Immature natural killer cell (primary cell): ENCODE results near the gene APCDD1L. TPM values are rescaled to one million over a fixed set of nuclear protein-coding genes. Genes with fewer than 3 reads are reported as not detected.

Experiments
- DNase-seq, 3 donors: peaks; one replicate each; pipeline ENCODE4 v3.0.0; 2022; ENCODE audit warnings: mixed read lengths in 1 of 3
- H3K27ac Mint-ChIP-seq, 6 donors: one replicate each; pipeline ENCODE4 v1.8.0; 2020; ENCODE audit warnings: mixed read lengths in 6 of 6, mild to moderate bottlenecking in 5 of 6, inconsistent platforms in 4 of 6, moderate library complexity in 3 of 6
- H3K27me3 Mint-ChIP-seq, 3 donors: one replicate each; pipeline ENCODE4 v1.8.0; 2020 to 2021; ENCODE audit warnings: low read depth in 3 of 3, mild to moderate bottlenecking in 3 of 3, mixed read lengths in 3 of 3, moderate library complexity in 3 of 3, inconsistent platforms in 1 of 3
- H3K36me3 Mint-ChIP-seq, 3 donors: one replicate each; pipeline ENCODE4 v1.8.0; 2020; ENCODE audit warnings: mixed read lengths in 3 of 3, inconsistent platforms in 2 of 3, mild to moderate bottlenecking in 2 of 3
- H3K4me1 Mint-ChIP-seq, 2 donors: one replicate each; pipeline ENCODE4 v1.8.0; 2020; ENCODE audit warnings: inconsistent platforms in 2 of 2, mild to moderate bottlenecking in 2 of 2, mixed read lengths in 2 of 2, moderate library complexity in 1 of 2
- H3K4me3 Mint-ChIP-seq, 5 donors: one replicate each; pipeline ENCODE4 v1.8.0; 2020; ENCODE audit warnings: mild to moderate bottlenecking in 5 of 5, mixed read lengths in 5 of 5, inconsistent platforms in 3 of 5, moderate library complexity in 3 of 5
- H3K9me3 Mint-ChIP-seq, 6 donors: one replicate each; pipeline ENCODE4 v1.8.0; 2020; ENCODE audit warnings: mild to moderate bottlenecking in 6 of 6, mixed read lengths in 6 of 6, inconsistent platforms in 4 of 6, moderate library complexity in 3 of 6
- polyA plus RNA-seq, 3 donors: library from polyadenylated mRNA; unstranded; fragments of 300-500 nt; fragmentation: Illumina TruSeq; gene quantifications; one replicate each; pipeline ENCODE4 v1.2.3, GENCODE V29; 2021

The APCDD1L gene
- polyA plus RNA-seq, 3 donors from 2014 or later, result not detected

DNA sequence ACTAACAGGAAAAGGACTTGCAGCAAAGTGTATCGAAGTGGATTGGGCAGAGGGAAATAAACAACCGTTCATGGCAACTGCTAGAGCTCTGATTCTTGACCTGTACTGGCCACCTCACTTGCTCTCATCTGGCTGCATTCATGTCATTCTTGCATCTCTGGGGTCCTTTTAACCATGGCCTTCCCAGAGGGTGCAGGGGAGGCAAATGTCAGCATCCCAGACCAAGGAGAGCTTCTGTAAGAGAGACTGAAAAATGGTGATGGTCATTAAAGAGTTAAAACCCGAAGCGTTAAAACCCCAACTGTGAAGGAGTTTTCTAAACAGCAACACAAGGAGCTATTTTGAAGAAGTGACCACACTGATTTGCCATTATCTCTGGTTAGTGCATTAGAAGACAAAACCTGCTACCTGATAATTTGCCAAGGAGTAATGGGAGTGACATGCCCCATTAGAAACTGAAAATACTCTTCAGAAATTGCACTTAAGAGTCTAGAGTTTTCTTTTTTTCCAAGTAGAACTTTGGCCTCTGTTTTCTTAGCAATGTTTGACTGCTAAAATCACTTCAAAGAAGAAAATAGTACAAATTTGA lies 62.4 kb downstream of the APCDD1L start:
- Mint-ChIP-seq H3K27ac (peak overlapping the region in 3 of 6 donors; percentile 9 to 42 (median 28)), H3K27me3 (peaks cover 0 to 1% (median 0%) of the 10 kb centered on the region in 3 donors), H3K36me3 (peaks cover 0 to 15% (median 8%) of the 10 kb centered on the region in 3 donors), H3K4me3 (no peak overlapping the region), H3K9me3 (no peaks in the 10 kb centered on the region), H3K4me1 (peaks cover 12 to 19% of the 10 kb centered on the region in 2 donors)
- DNase-seq, result no peak

DNA sequence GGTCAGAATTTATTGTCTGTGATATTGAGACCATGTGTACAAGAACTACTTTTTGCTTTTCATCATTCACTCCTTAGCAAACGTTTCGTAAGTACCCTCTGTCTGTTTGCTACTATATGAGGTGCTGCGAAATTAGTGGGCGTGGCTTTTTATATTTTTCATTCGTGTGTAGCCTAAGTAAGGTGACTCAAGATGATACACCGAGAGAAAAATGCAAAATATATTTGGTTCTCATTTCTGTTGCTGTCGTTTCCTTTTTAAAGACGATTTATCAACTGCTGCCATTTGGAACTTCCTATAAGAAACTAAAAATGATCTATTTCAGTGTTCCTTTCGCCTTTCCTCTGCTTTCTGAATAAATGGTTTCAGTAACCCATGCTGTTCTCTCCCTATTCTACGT lies 64.9 kb downstream of the APCDD1L start:
- no peak for DNase-seq
- Mint-ChIP-seq H3K9me3 (no peaks in the 10 kb centered on the region), H3K4me1 (peaks cover 12 to 19% of the 10 kb centered on the region in 2 donors), H3K4me3 (no peak overlapping the region), H3K27ac (peak overlapping the region in 1 of 6 donors; percentile 4), H3K36me3 (peaks cover 5 to 11% (median 8%) of the 10 kb centered on the region in 3 donors), H3K27me3 (peaks cover 0 to 3% (median 1%) of the 10 kb centered on the region in 3 donors)

DNA sequence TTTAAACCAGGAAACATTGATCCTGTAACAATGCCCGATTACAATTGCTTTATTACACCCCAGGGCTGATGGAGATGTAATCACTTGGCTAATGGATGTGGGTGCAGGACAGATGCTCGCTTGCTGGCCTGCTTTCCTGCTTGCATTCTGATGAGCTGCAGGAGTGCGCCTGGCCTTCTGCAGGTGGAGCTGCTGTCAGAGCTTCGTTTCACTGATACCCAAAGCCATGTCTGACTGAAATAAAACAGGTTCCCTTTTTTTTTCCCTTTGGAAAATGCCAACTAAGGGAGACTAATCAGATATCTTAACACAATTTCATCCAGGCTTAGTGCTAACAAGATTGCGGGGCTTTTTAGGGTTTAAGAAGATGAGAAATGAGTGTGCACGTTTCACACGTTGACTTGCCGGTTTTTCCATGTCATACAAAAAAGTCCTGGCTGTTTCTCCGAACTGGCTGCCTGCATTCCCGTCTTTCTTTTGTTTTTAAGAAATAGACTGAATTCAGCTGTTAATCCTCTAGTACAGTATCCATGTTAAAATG lies 65.4 kb downstream of the APCDD1L start:
- Mint-ChIP-seq H3K4me3 (no peak overlapping the region), H3K27me3 (peaks cover 0 to 3% (median 1%) of the 10 kb centered on the region in 3 donors), H3K27ac (no peak overlapping the region), H3K36me3 (peaks cover 6 to 11% (median 10%) of the 10 kb centered on the region in 3 donors), H3K9me3 (no peaks in the 10 kb centered on the region), H3K4me1 (peaks cover 12 to 19% of the 10 kb centered on the region in 2 donors)
- DNase-seq, result no peak

DNA sequence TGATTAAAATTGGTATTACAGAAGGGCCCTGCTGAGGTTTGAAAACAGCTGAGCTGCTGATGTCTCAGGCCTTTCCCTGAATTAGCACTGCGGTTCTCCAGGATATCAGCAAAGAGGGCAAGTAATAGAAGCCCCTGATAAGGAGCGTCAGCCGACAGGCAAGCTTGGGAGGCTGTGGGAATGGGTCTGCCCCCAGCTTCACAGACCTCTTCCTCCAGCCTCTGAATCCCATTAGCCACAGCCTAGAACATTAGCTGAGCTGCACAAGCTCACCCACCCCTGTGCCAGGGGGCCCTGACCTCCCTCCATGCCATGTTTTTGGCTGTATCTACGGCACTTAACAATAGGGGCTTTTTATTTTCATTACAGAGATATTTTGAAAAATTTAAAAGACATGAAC lies 66.2 kb downstream of the APCDD1L start:
- Mint-ChIP-seq H3K36me3 (peaks cover 5 to 15% (median 11%) of the 10 kb centered on the region in 3 donors), H3K4me1 (peaks cover 12% of the 10 kb centered on the region in 2 donors), H3K27ac (no peak overlapping the region), H3K4me3 (no peak overlapping the region), H3K27me3 (peaks cover 0 to 3% (median 1%) of the 10 kb centered on the region in 3 donors), H3K9me3 (no peaks in the 10 kb centered on the region)
- no peak for DNase-seq

DNA sequence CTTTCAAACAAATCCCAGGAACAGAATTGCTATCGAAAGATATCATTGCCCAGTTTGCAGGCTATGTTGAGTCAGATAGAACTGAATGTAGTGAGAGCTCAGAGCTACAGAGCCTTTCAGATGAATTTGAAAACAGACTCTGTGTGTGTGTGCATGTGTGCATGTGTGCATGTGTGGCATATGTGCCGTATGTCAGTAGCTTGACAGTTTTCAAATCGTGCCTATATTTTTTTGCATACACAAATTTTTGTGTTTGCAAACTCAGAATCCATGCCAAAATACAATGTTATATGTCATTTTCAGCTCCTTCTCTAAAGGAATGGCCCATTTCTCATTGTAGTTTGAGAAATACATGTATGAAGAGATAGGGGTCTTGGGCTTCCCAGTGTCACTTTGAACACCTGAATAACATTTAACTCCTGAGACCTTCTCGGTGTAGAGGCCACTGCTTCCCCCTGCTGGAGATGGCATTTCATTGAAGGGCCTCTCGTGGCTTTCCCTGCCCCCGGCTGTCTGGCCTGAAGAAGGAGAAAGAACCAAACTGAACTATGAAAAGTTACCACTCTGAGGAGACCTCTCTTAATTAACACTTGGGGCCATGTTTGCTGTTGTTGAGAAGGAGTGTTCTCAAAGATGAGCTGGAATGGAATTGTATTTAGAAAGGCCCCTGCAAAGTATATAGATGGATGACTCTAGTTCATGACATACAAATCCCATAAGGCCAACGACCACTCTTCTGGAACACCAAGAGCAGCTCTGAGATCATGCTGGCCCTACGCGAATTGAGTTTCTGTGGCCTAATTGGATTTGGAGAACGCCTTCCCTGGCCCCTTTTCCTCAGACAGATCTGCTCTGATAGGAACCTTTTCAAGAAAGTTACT lies 67.4 kb downstream of the APCDD1L start:
- DNase-seq, result peak; percentile 3 to 14 (median 10)
- H3K36me3 Mint-ChIP-seq, result peaks cover 5 to 18% (median 12%) of the 10 kb centered on the region in 3 donors
- H3K27me3 Mint-ChIP-seq, result peaks cover 0 to 3% (median 1%) of the 10 kb centered on the region in 3 donors
- no peaks in the 10 kb centered on the region for H3K9me3 Mint-ChIP-seq
- H3K27ac Mint-ChIP-seq, result peak overlapping the region in 2 of 6 donors; percentile 5 to 13
- peaks cover 3 to 5% of the 10 kb centered on the region in 2 donors for H3K4me1 Mint-ChIP-seq
- no peak overlapping the region for H3K4me3 Mint-ChIP-seq

DNA sequence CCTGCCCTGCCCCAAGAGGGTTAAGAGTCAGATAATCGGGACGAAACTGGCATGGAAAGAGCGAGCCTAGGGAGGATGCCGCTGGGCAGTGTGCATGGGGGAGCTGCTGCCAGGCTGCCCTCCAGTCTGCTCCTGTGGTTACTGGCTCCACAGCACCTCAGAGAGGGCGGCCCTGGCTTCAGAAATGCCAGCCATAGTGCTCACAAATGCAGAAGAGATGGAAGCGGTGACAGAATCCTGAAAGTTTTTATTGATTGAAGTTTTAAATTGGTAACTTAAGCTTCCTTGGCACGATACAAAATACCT lies 68.3 kb downstream of the APCDD1L start:
- Mint-ChIP-seq H3K4me1 (no peaks in the 10 kb centered on the region), H3K27me3 (peaks cover 0 to 3% (median 1%) of the 10 kb centered on the region in 3 donors), H3K36me3 (peaks cover 5 to 18% (median 12%) of the 10 kb centered on the region in 3 donors), H3K9me3 (no peaks in the 10 kb centered on the region), H3K4me3 (no peak overlapping the region), H3K27ac (peak overlapping the region in 1 of 6 donors; percentile 5)
- DNase-seq, result no peak

DNA sequence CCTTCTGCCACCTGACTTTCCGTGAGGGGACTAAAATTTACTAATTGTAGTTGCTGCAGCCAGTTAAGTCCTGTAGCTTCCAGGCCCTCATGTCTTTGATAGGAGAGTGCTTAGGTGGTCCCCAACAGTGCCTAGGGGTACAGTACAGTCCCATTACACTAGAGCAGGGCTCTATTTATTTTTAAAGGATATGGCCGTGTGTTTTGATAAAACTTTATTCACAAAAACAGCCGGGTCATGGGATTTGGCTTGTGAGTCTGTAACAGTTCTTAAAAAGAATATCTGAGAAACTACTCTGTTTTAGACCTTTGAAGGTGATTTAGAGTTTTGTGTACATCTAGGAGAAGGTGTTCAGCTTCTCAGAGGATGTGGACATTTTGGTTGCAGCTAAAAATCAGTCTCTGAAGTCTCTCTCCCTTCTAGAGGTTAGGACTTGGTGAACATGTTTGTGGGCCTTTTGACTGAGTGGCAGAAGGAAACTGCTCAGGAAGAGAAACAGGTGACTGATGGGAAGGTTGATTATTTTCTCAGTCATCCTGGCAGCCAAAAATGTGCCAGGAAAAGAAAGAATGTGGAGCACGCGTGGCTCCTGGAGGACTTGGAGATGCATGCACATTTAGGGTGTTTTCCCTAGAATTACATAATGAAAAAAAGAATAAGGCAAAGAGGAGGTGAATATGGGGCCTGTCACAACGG lies 68.8 kb downstream of the APCDD1L start:
- Mint-ChIP-seq H3K4me1 (no peaks in the 10 kb centered on the region), H3K4me3 (no peak overlapping the region), H3K36me3 (peaks cover 5 to 18% (median 15%) of the 10 kb centered on the region in 3 donors), H3K27me3 (peaks cover 0 to 3% (median 1%) of the 10 kb centered on the region in 3 donors), H3K9me3 (no peaks in the 10 kb centered on the region), H3K27ac (peak overlapping the region in 2 of 6 donors; percentile 5 to 35)
- DNase-seq, result no peak

DNA sequence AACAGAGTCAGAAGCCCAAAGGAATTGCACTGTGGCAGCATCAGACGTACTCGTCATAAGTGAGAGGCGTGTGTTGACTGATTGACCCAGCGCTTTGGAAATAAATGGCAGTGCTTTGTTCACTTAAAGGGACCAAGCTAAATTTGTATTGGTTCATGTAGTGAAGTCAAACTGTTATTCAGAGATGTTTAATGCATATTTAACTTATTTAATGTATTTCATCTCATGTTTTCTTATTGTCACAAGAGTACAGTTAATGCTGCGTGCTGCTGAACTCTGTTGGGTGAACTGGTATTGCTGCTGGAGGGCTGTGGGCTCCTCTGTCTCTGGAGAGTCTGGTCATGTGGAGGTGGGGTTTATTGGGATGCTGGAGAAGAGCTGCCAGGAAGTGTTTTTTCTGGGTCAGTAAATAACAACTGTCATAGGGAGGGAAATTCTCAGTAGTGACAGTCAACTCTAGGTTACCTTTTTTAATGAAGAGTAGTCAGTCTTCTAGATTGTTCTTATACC lies 70.4 kb downstream of the APCDD1L start:
- Mint-ChIP-seq H3K36me3 (peaks cover 5 to 18% (median 15%) of the 10 kb centered on the region in 3 donors), H3K9me3 (no peaks in the 10 kb centered on the region), H3K4me1 (peaks cover 0 to 11% of the 10 kb centered on the region in 2 donors), H3K27me3 (peaks cover 0 to 3% (median 1%) of the 10 kb centered on the region in 3 donors), H3K27ac (peak overlapping the region in 2 of 6 donors; percentile 23 to 70), H3K4me3 (no peak overlapping the region)
- no peak for DNase-seq

DNA sequence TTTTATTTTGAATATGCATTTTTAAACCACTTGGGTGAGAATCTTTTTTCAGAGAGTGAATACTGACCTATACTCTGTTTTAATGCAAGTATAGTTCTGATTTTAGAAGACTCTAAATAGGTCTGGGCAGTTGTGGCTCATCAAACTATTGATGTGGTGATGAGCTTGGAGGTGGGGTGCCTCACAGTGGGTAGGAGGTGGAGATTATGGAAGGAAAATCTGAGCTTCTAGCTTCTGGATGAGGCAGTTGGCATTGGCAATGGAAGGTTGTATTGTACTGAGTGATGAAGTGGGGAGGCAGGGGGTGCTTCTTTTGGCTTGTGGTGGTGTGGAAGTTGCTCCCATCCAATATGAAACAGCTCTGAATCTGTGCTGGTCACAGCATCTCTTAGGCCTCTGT lies 73.5 kb downstream of the APCDD1L start:
- Mint-ChIP-seq H3K9me3 (no peaks in the 10 kb centered on the region), H3K27ac (peak overlapping the region in 1 of 6 donors; percentile 48), H3K36me3 (peaks cover 0 to 23% (median 11%) of the 10 kb centered on the region in 3 donors), H3K4me1 (peaks cover 16 to 36% of the 10 kb centered on the region in 2 donors), H3K4me3 (no peak overlapping the region), H3K27me3 (peaks cover 0 to 2% (median 0%) of the 10 kb centered on the region in 3 donors)
- DNase-seq, result no peak

DNA sequence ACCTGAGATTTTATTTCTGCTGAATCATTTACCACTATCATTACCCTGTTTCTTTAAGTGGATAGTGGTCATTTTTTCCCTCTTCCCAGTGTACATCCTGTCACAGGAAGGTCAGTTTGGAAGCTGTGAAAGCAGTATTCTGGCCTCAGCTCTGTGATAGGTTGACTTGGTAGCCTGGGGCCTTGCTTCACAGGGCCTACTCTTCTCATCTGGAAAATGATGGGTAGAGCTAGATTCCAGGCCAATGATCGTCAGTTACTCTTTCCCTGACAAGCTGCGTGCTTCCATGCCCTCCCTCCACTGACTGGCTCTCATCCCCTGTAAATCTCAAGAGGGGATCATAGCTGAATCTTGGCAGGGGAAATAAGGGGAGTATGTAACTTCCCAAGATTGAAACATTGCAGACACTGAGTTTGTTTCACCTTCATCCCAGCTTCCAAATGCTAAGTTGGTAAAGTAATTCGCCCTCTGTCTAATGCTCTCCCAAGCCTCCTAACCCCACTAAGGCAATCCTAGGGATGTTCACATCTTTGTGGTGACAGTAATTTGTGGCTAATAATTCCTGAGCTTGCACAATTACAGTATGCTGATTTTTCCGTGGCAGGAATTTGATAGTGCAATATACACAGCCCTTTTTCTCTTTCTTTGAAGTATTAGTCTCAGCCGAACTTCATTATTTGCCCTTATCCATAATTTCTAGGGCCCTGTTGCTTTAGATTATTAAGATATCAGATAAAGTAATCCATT lies 75.0 kb downstream of the APCDD1L start:
- Mint-ChIP-seq H3K27me3 (no peaks in the 10 kb centered on the region), H3K36me3 (peaks cover 0 to 18% (median 11%) of the 10 kb centered on the region in 3 donors), H3K9me3 (no peaks in the 10 kb centered on the region), H3K4me1 (peaks cover 22 to 43% of the 10 kb centered on the region in 2 donors), H3K27ac (peak overlapping the region in 1 of 6 donors; percentile 25), H3K4me3 (no peak overlapping the region)
- DNase-seq, result no peak

DNA sequence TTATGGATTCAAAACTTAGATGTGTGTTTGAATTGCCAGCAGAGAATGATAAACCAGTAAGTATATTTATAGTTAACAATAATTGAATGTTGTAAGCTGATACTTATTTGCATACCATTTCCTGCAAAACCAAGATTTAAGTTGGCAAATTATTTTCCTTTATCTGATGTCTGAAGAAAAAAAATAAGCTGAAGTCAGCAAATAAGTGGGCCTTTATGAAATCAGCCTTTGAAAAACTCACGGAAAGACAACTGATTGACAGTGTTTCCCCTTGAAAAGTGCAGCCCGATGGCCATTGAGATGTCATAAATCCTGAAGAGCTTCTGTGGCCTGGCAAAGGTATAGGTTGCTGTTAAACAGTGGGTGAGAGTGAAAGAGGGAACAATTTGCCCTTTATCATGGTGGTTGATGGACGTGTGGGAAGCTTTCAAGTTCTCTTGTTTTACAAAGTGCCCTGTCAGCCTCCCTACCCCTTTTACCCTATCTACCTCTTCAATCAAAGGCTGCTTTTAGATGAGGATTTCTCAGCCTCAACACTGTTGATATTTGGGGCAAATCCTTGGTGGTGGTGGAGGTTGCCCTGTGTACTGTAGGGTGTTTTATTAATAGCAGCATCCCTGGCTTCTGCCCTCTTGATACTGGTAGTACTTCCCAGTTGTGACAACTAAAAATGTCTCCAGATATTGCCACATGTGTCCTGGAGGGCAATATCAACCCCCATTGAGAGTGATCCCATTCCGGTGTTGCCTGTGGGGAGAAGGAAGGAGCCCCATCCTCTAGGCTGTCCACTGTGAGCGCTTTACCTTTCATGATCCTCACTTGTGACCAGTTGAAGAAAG lies 76.0 kb downstream of the APCDD1L start:
- H3K36me3 Mint-ChIP-seq, result peaks cover 0 to 10% (median 6%) of the 10 kb centered on the region in 3 donors
- H3K4me3 Mint-ChIP-seq, result no peak overlapping the region
- H3K9me3 Mint-ChIP-seq, result no peaks in the 10 kb centered on the region
- peaks cover 24 to 53% of the 10 kb centered on the region in 2 donors for H3K4me1 Mint-ChIP-seq
- H3K27ac Mint-ChIP-seq, result peak overlapping the region in 1 of 6 donors; percentile 46
- no peak for DNase-seq
- no peaks in the 10 kb centered on the region for H3K27me3 Mint-ChIP-seq
